ENCODE data around the gene SPPL3. TPM values are rescaled to one million over a fixed set of nuclear protein-coding genes. Genes with fewer than 3 reads are reported as not detected.

Gene SPPL3
- total RNA-seq, 1 experiment from 2014 or later, result 51.1 TPM

DNA sequence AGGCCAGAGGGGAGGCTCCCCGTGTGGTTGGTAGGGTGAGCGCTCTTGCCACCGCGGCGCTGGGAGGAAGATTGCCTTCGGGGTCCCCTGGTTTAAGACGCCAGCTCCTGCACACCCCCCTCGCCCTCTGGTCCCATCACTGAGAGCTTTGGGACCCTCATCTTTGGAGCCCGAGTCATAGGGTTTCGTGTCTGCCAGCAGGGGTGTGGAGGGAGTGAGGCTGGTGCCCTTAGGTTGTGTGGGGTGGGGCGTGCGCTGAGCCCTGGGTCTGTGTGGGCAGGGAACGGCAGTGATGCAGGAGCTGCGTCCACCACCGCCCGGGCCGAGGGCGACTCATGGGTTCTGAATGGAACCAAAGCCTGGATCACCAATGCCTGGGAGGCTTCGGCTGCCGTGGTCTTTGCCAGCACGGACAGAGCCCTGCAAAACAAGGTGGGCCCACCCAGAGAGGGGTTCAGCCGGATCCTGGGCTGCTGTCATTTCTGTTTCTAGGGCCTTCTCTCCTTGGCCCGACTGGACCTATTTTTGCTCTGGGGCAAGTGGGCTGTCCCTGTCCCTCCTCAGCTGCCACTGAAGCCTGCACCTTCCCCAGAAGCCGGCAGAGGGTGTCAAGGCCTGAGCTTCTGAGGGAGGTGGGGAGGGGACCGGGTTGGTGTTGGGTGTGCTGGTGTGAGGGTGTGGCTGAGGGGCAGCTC is 166.5 kb downstream of the SPPL3 start:
- Histone ChIP-seq H3K4me3 (ENCODE audit: low read depth in 2 of 2, low read length in 2 of 2) (no peak overlapping the region), H3K27ac (ENCODE audit: low read length) (no peak overlapping the region), H3K9me3 (ENCODE audit: control insufficient read depth, insufficient read depth, low read depth, low read length) (no peaks in the 10 kb centered on the region), H3K36me3 (ENCODE audit: control insufficient read depth, insufficient read depth, low read length) (no peaks in the 10 kb centered on the region), H3K4me1 (ENCODE audit: control insufficient read depth, insufficient read depth, low read length) (no peaks in the 10 kb centered on the region), H3K27me3 (ENCODE audit: control insufficient read depth, insufficient read depth, low read length) (no peaks in the 10 kb centered on the region)
- ATAC-seq, result peak; percentile 58
- POLR2A ChIA-PET, result no interaction called here
- BruUV-seq (replicated peaks), result no TSS peak
- no peak for DNase-seq (ENCODE audit: low read depth, low spot score)
- TF ChIP-seq, protein P1, sequence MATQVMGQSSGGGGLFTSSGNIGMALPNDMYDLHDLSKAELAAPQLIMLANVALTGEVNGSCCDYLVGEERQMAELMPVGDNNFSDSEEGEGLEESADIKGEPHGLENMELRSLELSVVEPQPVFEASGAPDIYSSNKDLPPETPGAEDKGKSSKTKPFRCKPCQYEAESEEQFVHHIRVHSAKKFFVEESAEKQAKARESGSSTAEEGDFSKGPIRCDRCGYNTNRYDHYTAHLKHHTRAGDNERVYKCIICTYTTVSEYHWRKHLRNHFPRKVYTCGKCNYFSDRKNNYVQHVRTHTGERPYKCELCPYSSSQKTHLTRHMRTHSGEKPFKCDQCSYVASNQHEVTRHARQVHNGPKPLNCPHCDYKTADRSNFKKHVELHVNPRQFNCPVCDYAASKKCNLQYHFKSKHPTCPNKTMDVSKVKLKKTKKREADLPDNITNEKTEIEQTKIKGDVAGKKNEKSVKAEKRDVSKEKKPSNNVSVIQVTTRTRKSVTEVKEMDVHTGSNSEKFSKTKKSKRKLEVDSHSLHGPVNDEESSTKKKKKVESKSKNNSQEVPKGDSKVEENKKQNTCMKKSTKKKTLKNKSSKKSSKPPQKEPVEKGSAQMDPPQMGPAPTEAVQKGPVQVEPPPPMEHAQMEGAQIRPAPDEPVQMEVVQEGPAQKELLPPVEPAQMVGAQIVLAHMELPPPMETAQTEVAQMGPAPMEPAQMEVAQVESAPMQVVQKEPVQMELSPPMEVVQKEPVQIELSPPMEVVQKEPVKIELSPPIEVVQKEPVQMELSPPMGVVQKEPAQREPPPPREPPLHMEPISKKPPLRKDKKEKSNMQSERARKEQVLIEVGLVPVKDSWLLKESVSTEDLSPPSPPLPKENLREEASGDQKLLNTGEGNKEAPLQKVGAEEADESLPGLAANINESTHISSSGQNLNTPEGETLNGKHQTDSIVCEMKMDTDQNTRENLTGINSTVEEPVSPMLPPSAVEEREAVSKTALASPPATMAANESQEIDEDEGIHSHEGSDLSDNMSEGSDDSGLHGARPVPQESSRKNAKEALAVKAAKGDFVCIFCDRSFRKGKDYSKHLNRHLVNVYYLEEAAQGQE (IDR thresholded peaks at IDR 0.05; ENCODE audit: insufficient read depth in 1 of 2, low read depth in 2 of 2, low read length in 1 of 2), result no peak
- TF ChIP-seq POLR2AphosphoS5 (IDR thresholded peaks at IDR 0.05; ENCODE audit: low read depth, low read length) (no peak), TCF7L2 (IDR thresholded peaks at IDR 0.05; ENCODE audit: low read depth, low read length) (no peak), SIN3A (IDR thresholded peaks at IDR 0.05; ENCODE audit: borderline replicate concordance, insufficient read depth, low read depth, low read length) (no peak)
- TF ChIP-seq, protein P2, sequence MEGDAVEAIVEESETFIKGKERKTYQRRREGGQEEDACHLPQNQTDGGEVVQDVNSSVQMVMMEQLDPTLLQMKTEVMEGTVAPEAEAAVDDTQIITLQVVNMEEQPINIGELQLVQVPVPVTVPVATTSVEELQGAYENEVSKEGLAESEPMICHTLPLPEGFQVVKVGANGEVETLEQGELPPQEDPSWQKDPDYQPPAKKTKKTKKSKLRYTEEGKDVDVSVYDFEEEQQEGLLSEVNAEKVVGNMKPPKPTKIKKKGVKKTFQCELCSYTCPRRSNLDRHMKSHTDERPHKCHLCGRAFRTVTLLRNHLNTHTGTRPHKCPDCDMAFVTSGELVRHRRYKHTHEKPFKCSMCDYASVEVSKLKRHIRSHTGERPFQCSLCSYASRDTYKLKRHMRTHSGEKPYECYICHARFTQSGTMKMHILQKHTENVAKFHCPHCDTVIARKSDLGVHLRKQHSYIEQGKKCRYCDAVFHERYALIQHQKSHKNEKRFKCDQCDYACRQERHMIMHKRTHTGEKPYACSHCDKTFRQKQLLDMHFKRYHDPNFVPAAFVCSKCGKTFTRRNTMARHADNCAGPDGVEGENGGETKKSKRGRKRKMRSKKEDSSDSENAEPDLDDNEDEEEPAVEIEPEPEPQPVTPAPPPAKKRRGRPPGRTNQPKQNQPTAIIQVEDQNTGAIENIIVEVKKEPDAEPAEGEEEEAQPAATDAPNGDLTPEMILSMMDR (IDR thresholded peaks at IDR 0.05), result no peak; the same call in 1 of the 2 replicates
- intact Hi-C loops (cut with micrococcal nuclease; ENCODE audit: unreplicated experiment) (no loop called here), in situ Hi-C loops (cut with HindIII; ENCODE audit: low pct_unique_long_range_greater_than_20kb, low sequenced_read_pairs) (no loop called here)
- CTCF ChIA-PET, result interaction anchor here (0.5 to 0.6 kb wide), 2 partner anchors 10 to 268 kb away, joined by 3 to 5 read pairs; no protein-coding TSS in a partner anchor

DNA sequence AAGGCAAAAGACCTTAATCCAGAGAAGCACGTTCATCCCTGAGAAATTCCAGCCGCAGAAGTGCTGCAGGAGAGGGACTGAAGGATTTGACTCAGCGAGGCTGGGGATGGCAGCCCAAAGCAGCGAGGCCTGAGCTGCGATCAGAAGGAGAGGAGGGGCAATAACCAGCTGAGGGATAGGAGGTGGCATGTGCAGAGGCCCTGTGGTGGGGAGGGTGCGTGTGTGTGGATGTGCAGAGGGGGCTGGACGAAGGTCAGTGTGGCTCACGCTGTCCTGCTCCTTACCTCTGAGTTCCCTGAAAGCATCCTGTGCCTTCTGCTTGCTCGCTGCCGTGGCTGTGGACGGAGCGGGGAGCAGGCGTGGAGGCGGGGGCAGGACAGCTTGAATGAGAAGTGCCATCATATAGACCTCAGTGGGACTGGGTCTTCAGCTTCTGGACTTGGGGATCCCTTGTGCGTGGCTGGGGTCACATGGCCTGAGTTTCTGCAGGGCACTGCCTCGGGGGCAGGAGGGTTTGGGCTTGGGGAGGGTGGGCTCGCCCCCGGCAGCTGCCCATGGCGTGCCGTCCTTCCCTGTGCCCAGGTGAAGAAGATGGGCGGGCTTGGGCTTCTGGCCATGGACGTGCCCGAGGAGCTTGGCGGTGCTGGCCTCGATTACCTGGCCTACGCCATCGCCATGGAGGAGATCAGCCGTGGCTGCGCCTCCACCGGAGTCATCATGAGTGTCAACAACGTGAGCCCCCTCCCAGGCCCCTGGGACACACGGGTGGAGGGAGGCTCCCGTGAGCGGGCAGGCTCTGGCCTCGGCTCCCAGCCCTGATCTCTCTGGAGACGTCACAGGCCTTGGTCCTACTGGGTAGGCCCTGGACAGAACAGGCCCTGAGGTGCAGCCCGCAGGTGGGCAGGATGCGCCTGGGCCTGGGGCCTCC is 167.5 kb downstream of the SPPL3 start:
- DNase-seq (ENCODE audit: low read depth, low spot score), result no peak
- Histone ChIP-seq H3K36me3 (ENCODE audit: control insufficient read depth, insufficient read depth, low read length) (no peaks in the 10 kb centered on the region), H3K9me3 (ENCODE audit: control insufficient read depth, insufficient read depth, low read depth, low read length) (no peaks in the 10 kb centered on the region), H3K27ac (ENCODE audit: low read length) (no peak overlapping the region), H3K27me3 (ENCODE audit: control insufficient read depth, insufficient read depth, low read length) (no peaks in the 10 kb centered on the region), H3K4me3 (ENCODE audit: low read depth in 2 of 2, low read length in 2 of 2) (no peak overlapping the region), H3K4me1 (ENCODE audit: control insufficient read depth, insufficient read depth, low read length) (no peaks in the 10 kb centered on the region)
- ATAC-seq, result no peak
- in situ Hi-C loops (cut with HindIII; ENCODE audit: low pct_unique_long_range_greater_than_20kb, low sequenced_read_pairs) (no loop called here), intact Hi-C loops (cut with micrococcal nuclease; ENCODE audit: unreplicated experiment) (no loop called here)
- ChIA-PET POLR2A (interaction anchor here (0.6 kb wide), 1 partner anchor 177 kb away, joined by 8 read pairs; no protein-coding TSS in a partner anchor), CTCF (interaction anchor here (0.5 kb wide), 1 partner anchor 40 kb away, joined by 3 read pairs; no protein-coding TSS in a partner anchor)
- TF ChIP-seq SIN3A (IDR thresholded peaks at IDR 0.05; ENCODE audit: borderline replicate concordance, insufficient read depth, low read depth, low read length) (no peak), TCF7L2 (IDR thresholded peaks at IDR 0.05; ENCODE audit: low read depth, low read length) (no peak), POLR2AphosphoS5 (IDR thresholded peaks at IDR 0.05; ENCODE audit: low read depth, low read length) (no peak)
- TF ChIP-seq, protein P2 (IDR thresholded peaks at IDR 0.05), result no peak
- TF ChIP-seq, protein P1 (IDR thresholded peaks at IDR 0.05; ENCODE audit: insufficient read depth in 1 of 2, low read depth in 2 of 2, low read length in 1 of 2), result no peak
- BruUV-seq (replicated peaks), result no TSS peak
